ENCODE measurements around the gene PTPRG. TPM values are rescaled to one million over a fixed set of nuclear protein-coding genes. Genes with fewer than 3 reads are reported as not detected.

PTPRG gene
- total RNA-seq, 1 donor from 2014 or later = 39.6 TPM

DNA sequence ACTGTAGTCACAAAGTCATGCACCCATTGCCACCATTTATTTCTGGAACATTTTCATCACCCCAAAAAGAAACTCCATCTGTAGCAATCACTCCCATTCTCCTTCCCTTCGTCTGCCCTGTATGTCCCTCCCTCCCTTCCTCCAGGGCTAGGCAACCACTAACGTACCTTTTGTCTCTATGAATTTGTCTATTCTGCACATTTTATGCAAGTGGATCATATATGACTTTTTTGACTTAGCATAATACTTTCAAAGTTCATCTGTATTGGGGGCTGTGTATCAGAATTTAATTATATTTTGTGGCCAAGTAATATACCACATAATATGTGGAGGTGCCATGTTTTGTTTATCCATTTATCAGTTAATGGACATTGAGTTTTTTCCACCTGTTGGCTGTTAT, 610.4 kb downstream of the PTPRG start:
- TF ChIP-seq, protein P1, sequence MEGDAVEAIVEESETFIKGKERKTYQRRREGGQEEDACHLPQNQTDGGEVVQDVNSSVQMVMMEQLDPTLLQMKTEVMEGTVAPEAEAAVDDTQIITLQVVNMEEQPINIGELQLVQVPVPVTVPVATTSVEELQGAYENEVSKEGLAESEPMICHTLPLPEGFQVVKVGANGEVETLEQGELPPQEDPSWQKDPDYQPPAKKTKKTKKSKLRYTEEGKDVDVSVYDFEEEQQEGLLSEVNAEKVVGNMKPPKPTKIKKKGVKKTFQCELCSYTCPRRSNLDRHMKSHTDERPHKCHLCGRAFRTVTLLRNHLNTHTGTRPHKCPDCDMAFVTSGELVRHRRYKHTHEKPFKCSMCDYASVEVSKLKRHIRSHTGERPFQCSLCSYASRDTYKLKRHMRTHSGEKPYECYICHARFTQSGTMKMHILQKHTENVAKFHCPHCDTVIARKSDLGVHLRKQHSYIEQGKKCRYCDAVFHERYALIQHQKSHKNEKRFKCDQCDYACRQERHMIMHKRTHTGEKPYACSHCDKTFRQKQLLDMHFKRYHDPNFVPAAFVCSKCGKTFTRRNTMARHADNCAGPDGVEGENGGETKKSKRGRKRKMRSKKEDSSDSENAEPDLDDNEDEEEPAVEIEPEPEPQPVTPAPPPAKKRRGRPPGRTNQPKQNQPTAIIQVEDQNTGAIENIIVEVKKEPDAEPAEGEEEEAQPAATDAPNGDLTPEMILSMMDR (IDR thresholded peaks at IDR 0.05; ENCODE audit: insufficient read depth, low read depth, low read length) = no peak
- no peak for TF ChIP-seq EZH2 (IDR thresholded peaks at IDR 0.05; ENCODE audit: insufficient read depth, low read length)
- H3K9ac ChIP-seq (ENCODE audit: low read length) = no peak overlapping the region
- DNase-seq (ENCODE audit: low read depth) (no peak), FAIRE-seq (no peak)
- Mint-ChIP-seq H3K27me3 (ENCODE audit: low read depth, unreplicated experiment) (no peaks in the 10 kb centered on the region), H3K27ac (ENCODE audit: unreplicated experiment) (no peak overlapping the region), H3K9me3 (ENCODE audit: unreplicated experiment) (no peaks in the 10 kb centered on the region), H3K4me1 (ENCODE audit: low read depth, unreplicated experiment) (peaks cover 23% of the 10 kb centered on the region), H3K36me3 (ENCODE audit: low read depth, unreplicated experiment) (peaks cover 4% of the 10 kb centered on the region), H3K4me3 (ENCODE audit: unreplicated experiment) (no peak overlapping the region)
- H3K79me2 ChIP-seq (ENCODE audit: insufficient read depth, low read length) = no peaks in the 10 kb centered on the region
- H3K36me3 ChIP-seq (ENCODE audit: insufficient read depth, low read length) = no peaks in the 10 kb centered on the region
- no peak overlapping the region for H3K4me2 ChIP-seq (ENCODE audit: low read length)
- H3K9me3 ChIP-seq (ENCODE audit: insufficient read depth, low read depth, low read length) = no peaks in the 10 kb centered on the region
- no peaks in the 10 kb centered on the region for H3K27me3 ChIP-seq (ENCODE audit: insufficient read depth, low read length)
- H2AFZ ChIP-seq (ENCODE audit: low read depth, low read length) = no peak overlapping the region
- no peak overlapping the region for H3K27ac ChIP-seq (ENCODE audit: low read depth, low read length)
- no peaks in the 10 kb centered on the region for H4K20me1 ChIP-seq (ENCODE audit: insufficient read depth, low read length)
- peaks cover 17% of the 10 kb centered on the region for H3K4me1 ChIP-seq (ENCODE audit: insufficient read depth, low read length)
- H3K4me3 ChIP-seq (ENCODE audit: insufficient read depth, low read depth, low read length) = no peak overlapping the region

DNA sequence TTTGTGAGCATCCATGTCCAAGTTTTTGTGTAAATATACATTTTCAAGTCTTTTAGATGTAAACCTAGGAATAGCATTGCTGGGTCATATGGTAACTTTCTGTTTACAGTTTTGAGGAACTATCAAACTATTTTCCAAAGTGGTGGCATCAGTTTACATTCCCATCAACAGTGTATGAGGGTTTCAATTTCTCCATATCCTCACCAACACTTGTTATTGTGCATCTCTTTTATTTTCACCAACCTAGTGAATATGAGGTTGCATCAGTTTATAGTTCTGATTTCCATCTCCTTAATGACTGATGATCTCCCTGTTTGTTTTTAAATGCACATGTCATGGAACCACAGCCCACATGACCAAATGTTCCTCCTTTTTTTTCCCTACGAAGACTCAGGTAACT, 610.8 kb downstream of the PTPRG start:
- DNase-seq (ENCODE audit: low read depth) (no peak), FAIRE-seq (peak; percentile 5)
- no peak overlapping the region for H3K27ac ChIP-seq (ENCODE audit: low read depth, low read length)
- no peaks in the 10 kb centered on the region for H3K36me3 ChIP-seq (ENCODE audit: insufficient read depth, low read length)
- no peak for TF ChIP-seq EZH2 (IDR thresholded peaks at IDR 0.05; ENCODE audit: insufficient read depth, low read length)
- TF ChIP-seq, protein P1 (IDR thresholded peaks at IDR 0.05; ENCODE audit: insufficient read depth, low read depth, low read length) = no peak
- H3K9me3 ChIP-seq (ENCODE audit: insufficient read depth, low read depth, low read length) = no peaks in the 10 kb centered on the region
- no peaks in the 10 kb centered on the region for H3K9me3 Mint-ChIP-seq (ENCODE audit: unreplicated experiment)
- H3K4me2 ChIP-seq (ENCODE audit: low read length) = no peak overlapping the region
- H3K27me3 ChIP-seq (ENCODE audit: insufficient read depth, low read length) = no peaks in the 10 kb centered on the region
- peaks cover 4% of the 10 kb centered on the region for H3K36me3 Mint-ChIP-seq (ENCODE audit: low read depth, unreplicated experiment)
- no peak overlapping the region for H3K27ac Mint-ChIP-seq (ENCODE audit: unreplicated experiment)
- peaks cover 23% of the 10 kb centered on the region for H3K4me1 Mint-ChIP-seq (ENCODE audit: low read depth, unreplicated experiment)
- H3K4me3 ChIP-seq (ENCODE audit: insufficient read depth, low read depth, low read length) = no peak overlapping the region
- no peak overlapping the region for H2AFZ ChIP-seq (ENCODE audit: low read depth, low read length)
- H3K79me2 ChIP-seq (ENCODE audit: insufficient read depth, low read length) = no peaks in the 10 kb centered on the region
- no peaks in the 10 kb centered on the region for H4K20me1 ChIP-seq (ENCODE audit: insufficient read depth, low read length)
- H3K9ac ChIP-seq (ENCODE audit: low read length) = no peak overlapping the region
- H3K4me3 Mint-ChIP-seq (ENCODE audit: unreplicated experiment) = no peak overlapping the region
- H3K4me1 ChIP-seq (ENCODE audit: insufficient read depth, low read length) = peaks cover 17% of the 10 kb centered on the region
- no peaks in the 10 kb centered on the region for H3K27me3 Mint-ChIP-seq (ENCODE audit: low read depth, unreplicated experiment)

DNA sequence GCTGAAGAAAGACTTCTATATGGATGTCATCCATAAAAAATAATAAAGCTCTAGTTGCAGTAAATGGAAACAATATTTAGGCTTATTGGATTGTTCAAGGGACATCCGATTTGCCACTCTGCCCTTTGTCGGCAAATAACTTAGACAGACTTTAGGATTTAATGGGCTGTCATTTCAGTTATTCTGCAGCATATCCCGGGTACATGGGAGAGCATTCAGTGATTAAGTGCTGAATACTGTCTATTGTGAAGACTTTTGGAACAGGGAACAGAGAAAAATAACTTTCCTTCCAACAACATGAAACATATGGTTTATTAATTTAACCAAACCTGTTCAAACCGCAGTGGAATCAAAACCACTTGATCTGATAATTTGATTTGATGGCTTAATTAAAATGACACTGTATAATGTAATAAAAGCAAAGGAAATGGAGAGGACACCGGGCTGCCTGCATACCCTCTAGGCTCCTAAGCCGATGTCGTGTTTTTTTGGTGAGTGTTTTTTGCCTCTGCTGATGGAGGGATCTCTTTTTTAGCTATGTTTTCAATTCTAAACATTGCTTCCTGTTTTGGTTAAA, 612.7 kb downstream of the PTPRG start:
- no peak overlapping the region for H2AFZ ChIP-seq (ENCODE audit: low read depth, low read length)
- H3K4me2 ChIP-seq (ENCODE audit: low read length) = no peak overlapping the region
- H3K27ac Mint-ChIP-seq (ENCODE audit: unreplicated experiment) = no peak overlapping the region
- peaks cover 17% of the 10 kb centered on the region for H3K4me1 Mint-ChIP-seq (ENCODE audit: low read depth, unreplicated experiment)
- no peaks in the 10 kb centered on the region for H3K79me2 ChIP-seq (ENCODE audit: insufficient read depth, low read length)
- peaks cover 17% of the 10 kb centered on the region for H3K4me1 ChIP-seq (ENCODE audit: insufficient read depth, low read length)
- no peaks in the 10 kb centered on the region for H3K36me3 ChIP-seq (ENCODE audit: insufficient read depth, low read length)
- peaks cover 4% of the 10 kb centered on the region for H3K36me3 Mint-ChIP-seq (ENCODE audit: low read depth, unreplicated experiment)
- H3K4me3 ChIP-seq (ENCODE audit: insufficient read depth, low read depth, low read length) = no peak overlapping the region
- H3K27ac ChIP-seq (ENCODE audit: low read depth, low read length) = no peak overlapping the region
- TF ChIP-seq EZH2 (IDR thresholded peaks at IDR 0.05; ENCODE audit: insufficient read depth, low read length) = no peak
- TF ChIP-seq, protein P1 (IDR thresholded peaks at IDR 0.05; ENCODE audit: insufficient read depth, low read depth, low read length) = no peak
- no peaks in the 10 kb centered on the region for H3K9me3 Mint-ChIP-seq (ENCODE audit: unreplicated experiment)
- FAIRE-seq = no peak
- H3K27me3 Mint-ChIP-seq (ENCODE audit: low read depth, unreplicated experiment) = no peaks in the 10 kb centered on the region
- no peaks in the 10 kb centered on the region for H3K9me3 ChIP-seq (ENCODE audit: insufficient read depth, low read depth, low read length)
- H4K20me1 ChIP-seq (ENCODE audit: insufficient read depth, low read length) = no peaks in the 10 kb centered on the region
- H3K9ac ChIP-seq (ENCODE audit: low read length) = no peak overlapping the region
- DNase-seq (ENCODE audit: low read depth) = no peak
- no peak overlapping the region for H3K4me3 Mint-ChIP-seq (ENCODE audit: unreplicated experiment)
- no peaks in the 10 kb centered on the region for H3K27me3 ChIP-seq (ENCODE audit: insufficient read depth, low read length)
